ENCODE results near the gene PIK3R1.

Gene PIK3R1

GRCh38 chr5:68329554-68330255, 114.1 kb downstream of the PIK3R1 start:
- DNase-seq (ENCODE audit: low spot score) = no peak

- DNase-seq (ENCODE audit: low spot score) = no peak
Measured at GRCh38 chr5:68330574-68330973, 115.0 kb downstream of the PIK3R1 start.

- DNase-seq (ENCODE audit: low spot score) = peak; percentile 25
Measured at GRCh38 chr5:68331192-68332079, 115.9 kb downstream of the PIK3R1 start.

- DNase-seq (ENCODE audit: low spot score) = no peak
Measured at GRCh38 chr5:68332080-68332451, 116.5 kb downstream of the PIK3R1 start.

- no peak for DNase-seq (ENCODE audit: low spot score)
Measured at GRCh38 chr5:68332556-68332955, 117.0 kb downstream of the PIK3R1 start.

- no peak for DNase-seq (ENCODE audit: low spot score)
Measured at GRCh38 chr5:68333649-68334552, 118.3 kb downstream of the PIK3R1 start.

- DNase-seq (ENCODE audit: low spot score) = no peak
Measured at GRCh38 chr5:68334553-68334886, 119.0 kb downstream of the PIK3R1 start.

- no peak for DNase-seq (ENCODE audit: low spot score)
Measured at GRCh38 chr5:68335075-68335474, 119.5 kb downstream of the PIK3R1 start.

GRCh38 chr5:68336200-68336599, 120.6 kb downstream of the PIK3R1 start:
- DNase-seq (ENCODE audit: low spot score) = no peak

- DNase-seq (ENCODE audit: low spot score) = no peak
Measured at GRCh38 chr5:68337235-68337634, 121.7 kb downstream of the PIK3R1 start.

- DNase-seq (ENCODE audit: low spot score) = no peak
Measured at GRCh38 chr5:68339921-68340321, 124.4 kb downstream of the PIK3R1 start.

- no peak for DNase-seq (ENCODE audit: low spot score)
Measured at GRCh38 chr5:68341006-68341405, 125.5 kb downstream of the PIK3R1 start.

GRCh38 chr5:68342693-68343092, 127.1 kb downstream of the PIK3R1 start:
- no peak for DNase-seq (ENCODE audit: low spot score)

- DNase-seq (ENCODE audit: low spot score) = no peak
Measured at GRCh38 chr5:68343421-68343826, 127.9 kb downstream of the PIK3R1 start.

- DNase-seq (ENCODE audit: low spot score) = no peak
Measured at GRCh38 chr5:68344447-68345111, 129.0 kb downstream of the PIK3R1 start.

GRCh38 chr5:68345171-68345570, 129.6 kb downstream of the PIK3R1 start:
- no peak for DNase-seq (ENCODE audit: low spot score)

GRCh38 chr5:68345582-68345981, 130.0 kb downstream of the PIK3R1 start:
- no peak for DNase-seq (ENCODE audit: low spot score)

GRCh38 chr5:68347536-68347935, 132.0 kb downstream of the PIK3R1 start:
- no peak for DNase-seq (ENCODE audit: low spot score)

- DNase-seq (ENCODE audit: low spot score) = no peak
Measured at GRCh38 chr5:68348447-68349222, 133.1 kb downstream of the PIK3R1 start.

GRCh38 chr5:68350176-68350575, 134.6 kb downstream of the PIK3R1 start:
- no peak for DNase-seq (ENCODE audit: low spot score)

All from NAMALWA (cell line).